ENCODE data around the gene ARL15.

Gene ARL15

GRCh38 chr5:54281960-54282692 lies 28.2 kb downstream of the ARL15 start:
- no peak for DNase-seq

- no peak for DNase-seq
Observed at GRCh38 chr5:54279960-54280359, 30.4 kb downstream of the ARL15 start.

DNA sequence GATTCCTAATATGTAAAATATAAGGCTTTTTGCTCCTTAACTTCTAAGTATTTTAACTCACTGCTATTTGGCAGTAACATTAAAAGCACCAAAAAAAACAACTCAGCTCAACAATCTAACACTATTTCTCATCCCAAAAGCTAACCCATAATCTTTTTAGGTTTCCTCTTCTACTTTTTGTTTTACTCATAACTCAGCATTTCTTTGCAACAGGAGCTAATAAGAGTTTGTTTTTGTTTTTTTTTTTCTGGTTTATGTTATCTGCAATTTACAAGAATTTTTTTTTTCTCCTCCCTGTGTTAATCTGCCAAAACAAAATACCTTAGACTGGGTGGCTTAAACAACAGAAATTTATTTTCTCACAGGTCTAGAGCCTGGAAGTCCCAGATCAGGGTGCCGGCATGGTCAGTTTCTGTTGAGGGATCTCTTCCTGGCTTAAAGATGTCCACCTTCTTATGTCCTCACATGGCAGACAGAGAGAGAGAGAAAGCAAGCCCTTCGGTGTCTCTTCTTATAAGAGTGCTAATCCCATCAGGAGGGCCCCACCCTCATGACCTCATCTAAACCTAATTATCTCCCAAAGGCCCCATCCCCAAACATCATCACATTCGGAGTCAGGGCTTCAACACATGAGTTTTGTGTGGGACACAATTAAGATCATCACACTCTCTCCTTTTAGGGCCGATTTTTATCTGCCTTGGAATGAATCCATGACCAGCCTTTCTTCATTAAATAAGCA lies 31.2 kb downstream of the ARL15 start:
- no peak for DNase-seq

GRCh38 chr5:54278036-54278830 lies 32.1 kb downstream of the ARL15 start:
- no peak for DNase-seq

- DNase-seq = no peak
Observed at GRCh38 chr5:54276048-54276447, 34.3 kb downstream of the ARL15 start.

GRCh38 chr5:54275361-54275760 lies 35.0 kb downstream of the ARL15 start:
- no peak for DNase-seq

DNA sequence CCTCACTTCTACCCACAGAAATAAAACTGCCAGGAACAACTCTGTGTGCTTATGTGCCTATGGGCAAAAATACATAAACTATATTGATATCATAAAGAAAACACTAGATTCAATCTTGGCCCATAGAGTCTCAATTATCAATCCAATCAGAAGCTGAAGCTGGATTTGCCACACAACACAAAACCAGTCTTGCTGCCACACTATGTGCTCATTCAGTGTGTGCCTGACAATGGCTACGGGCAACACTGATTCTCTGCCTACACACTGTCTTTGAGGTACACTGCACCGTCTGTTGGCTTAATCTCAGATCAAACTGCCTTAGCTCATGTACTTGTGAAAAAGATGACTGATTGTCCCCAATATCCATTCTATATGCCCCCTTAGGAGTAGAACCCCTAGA lies 35.4 kb downstream of the ARL15 start:
- no peak for DNase-seq

DNA sequence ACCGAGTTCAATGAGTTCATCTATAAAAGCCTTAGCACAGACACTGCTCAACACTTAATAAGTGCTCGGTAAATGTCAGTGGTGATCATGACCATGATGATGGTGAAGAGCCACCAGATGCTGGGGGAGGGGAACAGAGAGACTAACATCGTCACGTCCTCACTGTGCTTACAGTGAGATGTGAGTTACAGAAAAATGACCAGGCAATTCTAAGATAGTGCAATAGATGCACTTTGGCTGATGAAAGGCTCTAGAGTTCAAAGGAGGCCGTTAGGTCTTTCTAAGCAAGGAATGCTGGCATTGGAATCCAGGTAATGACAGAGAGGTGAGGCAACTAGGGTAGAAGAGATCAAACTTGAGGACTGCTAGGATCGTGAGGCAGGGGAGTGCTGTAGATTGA lies 36.7 kb downstream of the ARL15 start:
- DNase-seq = no peak

DNA sequence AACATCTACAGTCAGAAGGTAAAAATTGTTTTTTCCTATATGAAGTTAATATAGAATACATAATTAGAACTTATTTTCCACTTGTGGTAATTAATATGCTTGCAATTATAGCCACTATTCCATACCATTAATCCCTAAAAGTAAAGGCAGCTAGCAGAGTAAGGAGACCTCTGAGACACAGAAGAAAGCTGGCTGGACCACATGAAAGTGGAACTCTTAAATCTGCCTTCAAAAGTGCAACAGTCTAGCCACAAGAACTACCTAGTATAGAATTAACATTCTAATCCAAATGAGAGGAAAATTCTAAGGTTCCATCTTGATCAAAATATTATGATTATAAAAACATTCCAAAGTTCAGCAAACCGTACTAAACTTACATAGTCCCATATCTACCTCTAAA lies 37.6 kb downstream of the ARL15 start:
- no peak for DNase-seq

- no peak for DNase-seq
Observed at GRCh38 chr5:54270326-54270725, 40.0 kb downstream of the ARL15 start.

GRCh38 chr5:54264574-54264973 lies 45.8 kb downstream of the ARL15 start:
- DNase-seq = no peak

DNA sequence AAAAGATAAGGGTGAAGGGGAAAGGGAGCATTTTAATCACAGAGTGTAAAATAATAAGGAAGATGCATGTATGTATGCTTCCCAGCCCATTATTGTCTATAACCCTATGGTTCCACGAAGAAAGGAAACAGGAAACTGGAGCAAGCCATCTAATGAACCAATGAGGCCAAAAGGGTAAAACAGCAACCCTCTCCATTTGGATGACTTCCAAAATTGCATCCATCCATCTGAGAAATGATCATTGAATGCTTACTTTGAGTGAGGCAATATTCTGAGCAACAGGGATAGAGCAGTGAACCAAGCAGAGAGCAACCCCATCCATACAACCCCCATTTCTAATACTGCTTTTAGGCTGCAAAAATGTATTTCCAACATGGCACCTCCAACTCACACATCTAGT lies 46.9 kb downstream of the ARL15 start:
- no peak for DNase-seq

DNA sequence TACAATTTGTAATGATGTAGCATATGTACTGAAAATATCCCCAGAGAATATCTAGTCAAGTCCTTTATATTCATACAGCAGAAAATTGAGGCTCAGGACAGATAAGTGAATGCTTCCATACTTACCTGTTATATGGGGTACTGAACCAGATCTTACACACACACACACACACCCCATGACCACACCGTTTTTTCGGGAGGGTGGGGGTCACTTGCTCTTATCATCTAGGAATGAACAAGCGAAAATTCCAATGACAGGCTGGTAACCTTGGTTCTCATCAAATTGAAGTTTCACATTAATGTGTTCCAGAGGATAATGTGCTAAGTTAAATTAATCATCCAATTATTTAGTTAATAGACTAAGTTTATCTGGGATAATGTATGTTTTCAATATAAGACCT lies 48.8 kb downstream of the ARL15 start:
- no peak for DNase-seq

DNA sequence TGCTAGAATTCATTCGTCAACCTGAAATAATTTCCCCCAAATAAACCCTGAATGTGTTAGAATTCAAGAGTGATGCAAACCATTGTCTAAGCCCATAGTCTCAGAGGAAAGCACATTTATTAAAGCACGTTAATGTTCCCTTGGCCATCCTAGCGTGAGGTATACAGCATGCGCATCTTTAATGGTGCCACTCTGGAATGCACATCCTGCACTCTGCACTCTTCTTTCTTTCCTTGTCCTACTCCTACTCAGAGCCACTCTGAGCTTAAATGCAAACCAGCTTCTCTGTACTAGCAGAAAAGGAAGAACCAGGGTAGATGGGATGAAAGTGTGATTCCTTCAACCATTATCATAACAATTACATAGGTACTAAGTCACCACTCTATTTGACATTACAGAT lies 50.4 kb downstream of the ARL15 start:
- no peak for DNase-seq

- DNase-seq = no peak
Observed at GRCh38 chr5:54259090-54259489, 51.3 kb downstream of the ARL15 start.

DNA sequence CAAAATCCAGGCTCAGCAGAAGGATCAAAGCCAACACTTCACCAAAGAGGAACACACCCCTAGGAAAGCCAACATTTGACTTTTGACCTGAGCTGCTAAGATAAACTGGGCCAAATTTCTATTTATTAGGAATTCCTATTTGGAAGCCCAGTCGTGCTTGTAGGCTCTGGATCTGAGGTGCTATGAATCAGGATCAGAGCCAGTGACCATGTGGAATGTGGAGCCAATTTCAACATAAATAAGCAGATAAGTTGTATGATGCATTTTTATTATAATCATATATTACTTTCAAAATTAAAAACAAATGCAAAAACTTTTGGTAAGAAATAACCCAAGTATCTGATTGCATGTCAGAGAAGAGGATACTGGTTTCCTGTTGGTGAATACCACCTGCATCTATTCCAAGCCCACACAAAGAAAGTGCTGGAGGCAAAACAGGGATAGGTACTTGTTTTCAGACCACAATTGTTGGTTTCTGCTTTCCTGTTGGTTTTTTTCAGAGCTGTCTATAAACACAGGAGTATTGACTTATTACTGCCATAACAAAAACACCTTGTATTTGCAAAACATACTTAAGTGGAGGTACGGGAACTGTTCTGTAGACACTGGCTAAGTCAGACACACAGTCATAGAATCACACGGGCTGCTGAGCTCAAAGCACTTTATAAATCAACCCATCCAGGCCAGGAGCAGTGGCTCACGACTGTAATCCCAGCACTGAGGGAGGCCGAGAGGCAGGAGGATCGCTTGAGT lies 52.8 kb downstream of the ARL15 start:
- no peak for DNase-seq

DNA sequence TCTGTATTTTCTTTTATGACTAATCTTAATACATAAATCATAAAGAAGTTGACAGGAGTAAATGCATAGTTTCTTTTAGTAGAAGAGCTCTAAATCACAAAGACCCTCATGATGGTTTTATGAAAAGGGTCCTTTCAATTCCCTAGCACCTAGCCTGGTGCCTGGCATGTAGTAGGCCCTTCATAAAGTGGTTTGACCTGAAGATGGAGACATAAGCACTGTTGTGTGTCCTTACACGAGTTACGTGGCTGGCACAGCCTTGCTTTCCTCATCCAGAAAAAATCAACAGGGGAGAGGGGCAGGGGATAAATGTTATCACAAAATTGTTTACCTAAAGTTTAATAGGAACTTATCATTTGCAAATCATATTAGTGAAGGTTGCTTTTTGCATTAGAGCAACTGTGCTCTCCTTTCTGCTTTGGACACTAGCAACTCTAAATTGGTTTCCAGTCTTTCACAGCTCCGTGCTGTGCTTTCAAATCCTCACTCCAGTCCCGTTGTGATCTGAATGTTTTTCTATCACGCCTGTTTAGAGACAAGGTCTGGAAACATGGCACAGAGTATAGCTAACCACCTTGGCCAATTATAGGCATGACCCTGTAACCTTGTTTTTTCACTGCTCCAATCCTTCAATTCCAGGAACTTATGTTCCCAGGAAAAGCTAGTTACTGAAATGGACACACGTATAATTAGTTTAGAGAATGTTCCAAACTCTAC lies 55.7 kb downstream of the ARL15 start:
- DNase-seq = no peak

GRCh38 chr5:54251981-54252380 lies 58.4 kb downstream of the ARL15 start:
- no peak for DNase-seq

- DNase-seq = no peak
Observed at GRCh38 chr5:54249210-54250028, 61.0 kb downstream of the ARL15 start.

DNA sequence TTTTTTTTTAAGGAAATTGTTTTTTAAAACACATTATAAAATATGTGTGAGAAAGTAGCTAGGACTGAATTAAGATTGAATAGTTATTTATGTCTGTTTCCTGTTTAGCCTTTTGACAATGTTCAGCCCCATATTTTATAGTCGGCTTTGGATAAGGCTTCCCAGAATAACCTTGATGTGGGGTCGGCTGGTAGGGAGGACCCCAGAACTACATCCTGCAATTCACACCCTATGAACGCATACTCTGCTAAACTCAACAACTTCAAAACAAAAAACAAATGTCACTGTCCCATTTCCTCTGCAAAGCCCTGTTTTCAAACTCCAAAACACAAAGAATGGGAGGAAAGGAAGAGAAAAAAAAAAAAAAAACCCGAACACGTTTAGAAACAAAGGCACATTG lies 63.1 kb downstream of the ARL15 start:
- no peak for DNase-seq

- DNase-seq = no peak
Observed at GRCh38 chr5:54243483-54244080, 66.8 kb downstream of the ARL15 start.

Data from CD4-positive, alpha-beta T cell treated with Interleukin-15 for 1 hour (primary cell).